ENCODE results near the gene CHIA.

- TF ChIP-seq CTCF (IDR thresholded peaks at IDR 0.05; ENCODE audit: low read depth, low read length, missing input control): no peak
- no peak for TF ChIP-seq ATF3 (IDR thresholded peaks at IDR 0.05)
- TF ChIP-seq REST (IDR thresholded peaks at IDR 0.05): no peak
- no peak for TF ChIP-seq ZBTB33 (IDR thresholded peaks at IDR 0.05)
- no peak for TF ChIP-seq GABPA (IDR thresholded peaks at IDR 0.05 in 1 of 2, conservative IDR thresholded peaks at IDR 0.05 in 1 of 2)
- TF ChIP-seq SP1 (IDR thresholded peaks at IDR 0.05): no peak
- no peak for TF ChIP-seq JUND (IDR thresholded peaks at IDR 0.05)
- no peak for TF ChIP-seq YY1 (IDR thresholded peaks at IDR 0.05)
- TF ChIP-seq RAD21 (IDR thresholded peaks at IDR 0.05): no peak
- no peak for TF ChIP-seq EGR1 (IDR thresholded peaks at IDR 0.05; ENCODE audit: low read depth in 2 of 2)
These were observed 40.7 kb upstream of the CHIA start for GRCh38 chr1:111249960-111250359.

Data from liver (tissue), 3 donors.